GM23338 (cell line): ENCODE results near the gene DOCK4.

Source experiments
- CREB1 ChIP-seq: fragments of 250-450 bp; sonication (Bioruptor Pico); IDR thresholded peaks from 2 replicates; pipeline ENCODE4 v1.5.0; 2020; ENCODE audit warnings: low read depth, mild to moderate bottlenecking, moderate library complexity
- EZH2 ChIP-seq: fragments of 200-600 bp; sonication (generic); IDR thresholded peaks from one replicate; pipeline ENCODE4 v1.8.0; 2017; ENCODE audit warnings: antibody characterized with exemption, mild to moderate bottlenecking, low read depth; ENCODE audit not compliant: unreplicated experiment
- EZH2phosphoT487 ChIP-seq: fragments of 200-600 bp; sonication (generic); IDR thresholded peaks from one replicate; pipeline ENCODE4 v1.8.1; 2018; ENCODE audit warnings: antibody characterized with exemption; ENCODE audit not compliant: unreplicated experiment
- JUNB ChIP-seq: IDR thresholded peaks from one replicate; pipeline ENCODE4 v1.6.1; 2016; ENCODE audit warnings: antibody characterized with exemption; ENCODE audit not compliant: unreplicated experiment
- NANOG ChIP-seq: IDR thresholded peaks from 2 replicates; pipeline ENCODE4 v1.6.1; 2016; ENCODE audit warnings: antibody characterized with exemption, borderline replicate concordance
- POLR2AphosphoS5 ChIP-seq: IDR thresholded peaks from 2 replicates; pipeline ENCODE4 v1.6.1; 2016; ENCODE audit warnings: antibody characterized with exemption, low read depth
- REST ChIP-seq: IDR thresholded peaks from one replicate; pipeline ENCODE4 v1.6.1; 2018; ENCODE audit warnings: antibody characterized with exemption; ENCODE audit not compliant: unreplicated experiment
- ZNF114 ChIP-seq: fragments of 250-450 bp; sonication (Bioruptor Pico); IDR thresholded peaks from 2 replicates; pipeline ENCODE4 v1.5.0; 2020; ENCODE audit warnings: mild to moderate bottlenecking, moderate library complexity
- ZNF331 ChIP-seq: fragments of 250-450 bp; sonication (Bioruptor Pico); IDR thresholded peaks from 2 replicates; pipeline ENCODE4 v1.5.0; 2020; ENCODE audit warnings: low read depth, mild to moderate bottlenecking, moderate library complexity
- TF ChIP-seq, protein P1 (sequence below), 2 experiments: fragments of 200-600 bp in 1 of 2; sonication (generic) in 1 of 2; conservative IDR thresholded peaks; 2 replicates each; pipeline versions ENCODE4 v1.5.1 to v1.6.1; 2016 to 2017; ENCODE audit warnings: antibody characterized with exemption in 2 of 2, low read depth in 2 of 2, mild to moderate bottlenecking in 2 of 2, moderate library complexity in 1 of 2

DNA sequence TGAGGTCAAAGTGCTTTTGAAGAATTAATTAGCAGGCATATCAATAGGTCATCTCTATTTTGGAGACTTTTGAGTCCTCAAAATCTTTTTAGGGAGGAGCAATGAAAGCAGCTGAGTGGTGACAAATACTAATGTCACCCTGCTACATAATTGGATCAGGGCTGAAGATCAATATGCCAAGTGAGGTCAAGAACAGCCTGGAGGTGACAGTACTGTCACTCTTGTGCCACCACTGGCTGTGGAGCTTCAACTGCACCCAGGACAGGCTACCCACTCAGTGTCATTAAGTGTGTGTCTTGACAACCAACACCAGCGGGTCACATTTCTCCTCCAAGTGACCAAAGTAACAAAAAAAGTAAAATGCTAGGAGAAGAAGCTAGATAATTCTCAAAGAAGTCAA is 167.8 kb downstream of the DOCK4 start:
- TF ChIP-seq, protein P1, sequence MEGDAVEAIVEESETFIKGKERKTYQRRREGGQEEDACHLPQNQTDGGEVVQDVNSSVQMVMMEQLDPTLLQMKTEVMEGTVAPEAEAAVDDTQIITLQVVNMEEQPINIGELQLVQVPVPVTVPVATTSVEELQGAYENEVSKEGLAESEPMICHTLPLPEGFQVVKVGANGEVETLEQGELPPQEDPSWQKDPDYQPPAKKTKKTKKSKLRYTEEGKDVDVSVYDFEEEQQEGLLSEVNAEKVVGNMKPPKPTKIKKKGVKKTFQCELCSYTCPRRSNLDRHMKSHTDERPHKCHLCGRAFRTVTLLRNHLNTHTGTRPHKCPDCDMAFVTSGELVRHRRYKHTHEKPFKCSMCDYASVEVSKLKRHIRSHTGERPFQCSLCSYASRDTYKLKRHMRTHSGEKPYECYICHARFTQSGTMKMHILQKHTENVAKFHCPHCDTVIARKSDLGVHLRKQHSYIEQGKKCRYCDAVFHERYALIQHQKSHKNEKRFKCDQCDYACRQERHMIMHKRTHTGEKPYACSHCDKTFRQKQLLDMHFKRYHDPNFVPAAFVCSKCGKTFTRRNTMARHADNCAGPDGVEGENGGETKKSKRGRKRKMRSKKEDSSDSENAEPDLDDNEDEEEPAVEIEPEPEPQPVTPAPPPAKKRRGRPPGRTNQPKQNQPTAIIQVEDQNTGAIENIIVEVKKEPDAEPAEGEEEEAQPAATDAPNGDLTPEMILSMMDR (conservative IDR thresholded peaks at IDR 0.05; ENCODE audit: low read depth in 2 of 2): no peak
- TF ChIP-seq POLR2AphosphoS5: no peak
- TF ChIP-seq REST: no peak
- no peak for TF ChIP-seq EZH2phosphoT487
- TF ChIP-seq EZH2: no peak
- TF ChIP-seq JUNB: no peak
- TF ChIP-seq ZNF331 (CRISPR knock-in tag): no peak
- no peak for TF ChIP-seq NANOG
- no peak for TF ChIP-seq ZNF114 (CRISPR knock-in tag)
- TF ChIP-seq CREB1 (CRISPR knock-in tag): no peak
